ENCODE results near the gene DBI. TPM values are rescaled to one million over a fixed set of nuclear protein-coding genes. Genes with fewer than 3 reads are reported as not detected.

The DBI gene
- total RNA-seq, 1 experiment from 2014 or later: 273 TPM

DNA sequence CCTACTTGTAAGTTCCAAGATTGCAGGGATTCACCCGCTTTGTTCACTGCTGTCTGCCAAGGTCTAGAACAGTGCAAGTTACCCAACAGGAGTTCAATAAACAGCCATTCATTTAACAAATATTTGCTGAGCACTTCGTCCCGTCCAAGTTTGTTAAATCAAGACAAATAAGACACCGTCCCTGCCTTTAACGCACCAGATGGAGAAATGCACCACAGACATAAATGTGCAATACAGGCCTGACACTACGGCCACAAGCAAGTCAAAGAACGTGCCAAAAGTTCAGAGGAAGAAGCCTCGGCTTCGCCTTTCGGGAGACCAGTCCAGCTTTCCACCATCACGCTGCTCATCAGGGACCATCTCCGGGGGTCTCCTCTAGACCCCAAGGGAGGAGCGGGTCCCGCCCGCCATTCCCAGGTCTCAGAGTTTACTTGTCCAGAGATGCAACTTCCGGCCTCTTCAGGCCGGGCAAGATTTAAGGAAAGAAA lies 572 bp upstream of the DBI start:
- DNase-seq: peak; percentile 41
- Histone ChIP-seq H3K4me2 (ENCODE audit: low read length) (peak overlapping the region; percentile 96), H3K36me3 (ENCODE audit: low read depth, low read length) (peaks cover 27% of the 10 kb centered on the region), H3K4me1 (ENCODE audit: insufficient read depth, low read length) (peaks cover 29% of the 10 kb centered on the region), H3K27ac (ENCODE audit: low read length) (peak overlapping the region; percentile 66), H3K4me3 (ENCODE audit: low read length) (peak overlapping the region; percentile 79), H4K20me1 (ENCODE audit: low read length) (peaks cover 16% of the 10 kb centered on the region), H3F3A (ENCODE audit: low read length, unreplicated experiment) (no peaks in the 10 kb centered on the region), H2AFZ (ENCODE audit: low read length) (peak overlapping the region; percentile 91), H3K27me3 (ENCODE audit: low read length) (no peaks in the 10 kb centered on the region), H3K9ac (ENCODE audit: low read length) (peak overlapping the region; percentile 90), H3K9me2 (replicated peaks; ENCODE audit: low read length) (no peaks in the 10 kb centered on the region), H3K79me2 (ENCODE audit: low read length) (peaks cover 45% of the 10 kb centered on the region), H3K9me3 (ENCODE audit: low read length) (no peaks in the 10 kb centered on the region)
- TF ChIP-seq, protein P1, sequence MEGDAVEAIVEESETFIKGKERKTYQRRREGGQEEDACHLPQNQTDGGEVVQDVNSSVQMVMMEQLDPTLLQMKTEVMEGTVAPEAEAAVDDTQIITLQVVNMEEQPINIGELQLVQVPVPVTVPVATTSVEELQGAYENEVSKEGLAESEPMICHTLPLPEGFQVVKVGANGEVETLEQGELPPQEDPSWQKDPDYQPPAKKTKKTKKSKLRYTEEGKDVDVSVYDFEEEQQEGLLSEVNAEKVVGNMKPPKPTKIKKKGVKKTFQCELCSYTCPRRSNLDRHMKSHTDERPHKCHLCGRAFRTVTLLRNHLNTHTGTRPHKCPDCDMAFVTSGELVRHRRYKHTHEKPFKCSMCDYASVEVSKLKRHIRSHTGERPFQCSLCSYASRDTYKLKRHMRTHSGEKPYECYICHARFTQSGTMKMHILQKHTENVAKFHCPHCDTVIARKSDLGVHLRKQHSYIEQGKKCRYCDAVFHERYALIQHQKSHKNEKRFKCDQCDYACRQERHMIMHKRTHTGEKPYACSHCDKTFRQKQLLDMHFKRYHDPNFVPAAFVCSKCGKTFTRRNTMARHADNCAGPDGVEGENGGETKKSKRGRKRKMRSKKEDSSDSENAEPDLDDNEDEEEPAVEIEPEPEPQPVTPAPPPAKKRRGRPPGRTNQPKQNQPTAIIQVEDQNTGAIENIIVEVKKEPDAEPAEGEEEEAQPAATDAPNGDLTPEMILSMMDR (conservative IDR thresholded peaks at IDR 0.05; ENCODE audit: low read depth, low read length): no peak
- TF ChIP-seq EZH2phosphoT487 (IDR thresholded peaks at IDR 0.05; ENCODE audit: borderline replicate concordance, low read length): no peak
- TF ChIP-seq EZH2 (IDR thresholded peaks at IDR 0.05; ENCODE audit: low read length, unreplicated experiment): no peak
- ChIA-PET POLR2A (ENCODE audit: unreplicated experiment) (interaction anchor here (0.5 to 0.6 kb wide), 2 partner anchors 32 to 244 kb away, joined by 3 to 4 read pairs; no protein-coding TSS in a partner anchor), CTCF (interaction anchor here (1.0 kb wide), 1 partner anchor 110 kb away, joined by 3 read pairs; no protein-coding TSS in a partner anchor)
- intact Hi-C loops (cut with micrococcal nuclease): loop anchor here (10.0 kb wide), 1 partner anchor 51 kb away; no protein-coding TSS in a partner anchor
- peak; percentile 6 for ATAC-seq
- BruUV-seq (replicated peaks): TSS peak; percentile 90

GRCh38 chr2:119367472-119368099 lies 809 bp downstream of the DBI start:
- no peaks in the 10 kb centered on the region for H3F3A ChIP-seq (ENCODE audit: low read length, unreplicated experiment)
- peak; percentile 47 for ATAC-seq
- peak overlapping the region; percentile 79 for H3K4me3 ChIP-seq (ENCODE audit: low read length)
- peak; percentile 37 for DNase-seq
- H3K4me2 ChIP-seq (ENCODE audit: low read length): peak overlapping the region; percentile 96
- BruUV-seq (replicated peaks): no TSS peak
- TF ChIP-seq, protein P1 (conservative IDR thresholded peaks at IDR 0.05; ENCODE audit: low read depth, low read length): no peak
- TF ChIP-seq EZH2 (IDR thresholded peaks at IDR 0.05; ENCODE audit: low read length, unreplicated experiment) (no peak), EZH2phosphoT487 (IDR thresholded peaks at IDR 0.05; ENCODE audit: borderline replicate concordance, low read length) (no peak)
- peaks cover 29% of the 10 kb centered on the region for H3K4me1 ChIP-seq (ENCODE audit: insufficient read depth, low read length)
- peak overlapping the region; percentile 57 for H3K27ac ChIP-seq (ENCODE audit: low read length)
- no peaks in the 10 kb centered on the region for H3K9me3 ChIP-seq (ENCODE audit: low read length)
- CTCF ChIA-PET: no interaction called here
- peak overlapping the region; percentile 73 for H2AFZ ChIP-seq (ENCODE audit: low read length)
- intact Hi-C loops (cut with micrococcal nuclease): loop anchor here (10.0 kb wide), 1 partner anchor 53 kb away; no protein-coding TSS in a partner anchor
- peaks cover 16% of the 10 kb centered on the region for H4K20me1 ChIP-seq (ENCODE audit: low read length)
- H3K79me2 ChIP-seq (ENCODE audit: low read length): peaks cover 45% of the 10 kb centered on the region
- H3K9me2 ChIP-seq (replicated peaks; ENCODE audit: low read length): no peaks in the 10 kb centered on the region
- no peaks in the 10 kb centered on the region for H3K27me3 ChIP-seq (ENCODE audit: low read length)
- peak overlapping the region; percentile 79 for H3K9ac ChIP-seq (ENCODE audit: low read length)
- POLR2A ChIA-PET (ENCODE audit: unreplicated experiment): no interaction called here
- H3K36me3 ChIP-seq (ENCODE audit: low read depth, low read length): peaks cover 41% of the 10 kb centered on the region

- Histone ChIP-seq H3K4me2 (ENCODE audit: low read length) (no peak overlapping the region), H4K20me1 (ENCODE audit: low read length) (peaks cover 16% of the 10 kb centered on the region), H3K27ac (ENCODE audit: low read length) (no peak overlapping the region), H3K4me3 (ENCODE audit: low read length) (no peak overlapping the region), H3K9me2 (replicated peaks; ENCODE audit: low read length) (no peaks in the 10 kb centered on the region), H3K27me3 (ENCODE audit: low read length) (no peaks in the 10 kb centered on the region), H3K36me3 (ENCODE audit: low read depth, low read length) (peaks cover 52% of the 10 kb centered on the region), H2AFZ (ENCODE audit: low read length) (no peak overlapping the region), H3K4me1 (ENCODE audit: insufficient read depth, low read length) (peaks cover 29% of the 10 kb centered on the region), H3K9me3 (ENCODE audit: low read length) (no peaks in the 10 kb centered on the region), H3K9ac (ENCODE audit: low read length) (no peak overlapping the region), H3K79me2 (ENCODE audit: low read length) (peaks cover 42% of the 10 kb centered on the region), H3F3A (ENCODE audit: low read length, unreplicated experiment) (no peaks in the 10 kb centered on the region)
- intact Hi-C loops (cut with micrococcal nuclease): loop anchor here (10.0 kb wide), 1 partner anchor 55 kb away; no protein-coding TSS in a partner anchor
- no TSS peak for BruUV-seq (replicated peaks)
- ChIA-PET CTCF (no interaction called here), POLR2A (ENCODE audit: unreplicated experiment) (no interaction called here)
- no peak for TF ChIP-seq EZH2phosphoT487 (IDR thresholded peaks at IDR 0.05; ENCODE audit: borderline replicate concordance, low read length)
- TF ChIP-seq, protein P1 (conservative IDR thresholded peaks at IDR 0.05; ENCODE audit: low read depth, low read length): no peak
- TF ChIP-seq EZH2 (IDR thresholded peaks at IDR 0.05; ENCODE audit: low read length, unreplicated experiment): no peak
- ATAC-seq (no peak), DNase-seq (no peak)
These were observed 3.1 kb downstream of the DBI start for GRCh38 chr2:119369845-119370244.

All from PC-3 (cell line).